ENCODE data around the gene FRMD3. TPM values are rescaled to one million over a fixed set of nuclear protein-coding genes. Genes with fewer than 3 reads are reported as not detected.

FRMD3 gene
- total RNA-seq, 4 donors from 2014 or later = 1.8 to 13.3 (median 3.3) TPM

GRCh38 chr9:83557771-83558170 lies 19.6 kb upstream of the FRMD3 start:
- H3K4me3 ChIP-seq = no peak overlapping the region
- H3K9me3 ChIP-seq = no peaks in the 10 kb centered on the region
- H3K36me3 ChIP-seq = no peaks in the 10 kb centered on the region
- H3K27me3 ChIP-seq = no peaks in the 10 kb centered on the region
- intact Hi-C loops (cut with DNase I; ENCODE audit: low total_unique reads) = no loop called here
- DNase-seq = no peak
- no peak overlapping the region for H3K27ac ChIP-seq
- no peaks in the 10 kb centered on the region for H3K4me1 ChIP-seq
- TF ChIP-seq CTCF (IDR thresholded peaks at IDR 0.05) = no peak
- no peak for TF ChIP-seq POLR2A (IDR thresholded peaks at IDR 0.05)

DNA sequence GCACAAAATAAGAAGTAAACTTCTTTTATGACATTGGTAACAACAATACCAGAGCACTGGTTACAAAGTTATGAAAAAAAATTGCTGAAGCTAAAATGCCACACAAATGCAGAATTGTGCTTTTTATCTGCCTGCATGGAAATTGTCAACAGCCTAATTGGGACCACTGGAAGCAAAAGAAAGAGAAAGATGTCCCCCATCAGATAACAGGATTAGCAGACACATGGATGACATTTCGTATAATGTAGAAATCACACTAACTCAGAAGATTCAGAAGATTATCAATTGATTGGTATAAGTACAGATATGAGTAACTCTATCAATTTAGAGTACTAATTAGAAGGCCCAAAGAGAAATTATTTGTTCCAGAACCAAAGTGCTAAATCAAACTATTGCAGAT lies 19.1 kb upstream of the FRMD3 start:
- Histone ChIP-seq H3K4me3 (no peak overlapping the region), H3K4me1 (no peaks in the 10 kb centered on the region), H3K9me3 (no peaks in the 10 kb centered on the region), H3K27ac (no peak overlapping the region), H3K36me3 (no peaks in the 10 kb centered on the region), H3K27me3 (no peaks in the 10 kb centered on the region)
- DNase-seq = no peak
- TF ChIP-seq POLR2A (IDR thresholded peaks at IDR 0.05) = no peak
- TF ChIP-seq CTCF (IDR thresholded peaks at IDR 0.05) = no peak
- intact Hi-C loops (cut with DNase I; ENCODE audit: low total_unique reads) = no loop called here

- Histone ChIP-seq H3K4me3 (no peak overlapping the region), H3K27me3 (no peaks in the 10 kb centered on the region), H3K4me1 (no peaks in the 10 kb centered on the region), H3K36me3 (no peaks in the 10 kb centered on the region), H3K9me3 (no peaks in the 10 kb centered on the region), H3K27ac (no peak overlapping the region)
- intact Hi-C loops (cut with DNase I; ENCODE audit: low total_unique reads) = no loop called here
- no peak for TF ChIP-seq POLR2A (IDR thresholded peaks at IDR 0.05)
- TF ChIP-seq CTCF (IDR thresholded peaks at IDR 0.05) = no peak
- no peak for DNase-seq
Measured at GRCh38 chr9:83554278-83554677, 16.1 kb upstream of the FRMD3 start.

DNA sequence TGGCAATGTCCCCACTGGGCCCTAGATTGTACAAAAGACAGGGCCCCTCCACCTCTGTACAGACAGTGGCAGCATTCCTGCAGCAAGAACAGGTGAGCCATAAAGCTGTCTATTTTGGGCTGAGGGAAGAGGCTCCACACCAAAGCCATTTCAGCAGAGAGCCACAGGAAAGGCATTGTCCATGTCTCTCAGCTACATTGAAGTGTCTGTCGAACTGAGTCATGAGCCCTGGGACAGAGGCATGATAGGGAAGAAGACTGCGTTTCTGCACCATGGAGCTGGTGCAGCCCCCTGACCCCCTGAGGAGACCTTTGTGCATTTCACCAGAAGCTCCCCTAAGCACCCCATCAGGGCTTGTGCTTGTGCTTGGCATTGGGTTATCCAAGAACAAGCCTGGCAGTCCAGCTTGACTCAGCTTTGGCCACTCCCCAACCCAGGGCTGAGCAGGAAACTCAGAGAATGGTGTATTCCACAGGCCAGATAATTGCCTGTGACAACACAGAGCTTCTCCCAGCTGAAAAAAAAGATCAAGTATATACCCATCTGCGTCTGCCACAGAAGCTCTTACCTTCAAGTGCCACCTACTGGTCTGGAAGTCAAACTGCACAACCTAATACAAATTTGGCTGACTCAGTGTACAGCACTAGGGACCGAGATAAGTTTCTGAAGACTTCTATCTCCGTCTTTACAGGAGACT lies 5.9 kb upstream of the FRMD3 start:
- Histone ChIP-seq H3K27ac (no peak overlapping the region), H3K4me3 (no peak overlapping the region), H3K36me3 (no peaks in the 10 kb centered on the region), H3K27me3 (no peaks in the 10 kb centered on the region), H3K9me3 (peaks cover 0 to 13% of the 10 kb centered on the region in 2 donors), H3K4me1 (no peaks in the 10 kb centered on the region)
- TF ChIP-seq CTCF (IDR thresholded peaks at IDR 0.05) (peak; percentile 29 to 66 (median 55)), POLR2A (IDR thresholded peaks at IDR 0.05) (no peak)
- intact Hi-C loops (cut with DNase I; ENCODE audit: low total_unique reads) = no loop called here
- DNase-seq = peak in 1 of 2 donors; percentile 38

DNA sequence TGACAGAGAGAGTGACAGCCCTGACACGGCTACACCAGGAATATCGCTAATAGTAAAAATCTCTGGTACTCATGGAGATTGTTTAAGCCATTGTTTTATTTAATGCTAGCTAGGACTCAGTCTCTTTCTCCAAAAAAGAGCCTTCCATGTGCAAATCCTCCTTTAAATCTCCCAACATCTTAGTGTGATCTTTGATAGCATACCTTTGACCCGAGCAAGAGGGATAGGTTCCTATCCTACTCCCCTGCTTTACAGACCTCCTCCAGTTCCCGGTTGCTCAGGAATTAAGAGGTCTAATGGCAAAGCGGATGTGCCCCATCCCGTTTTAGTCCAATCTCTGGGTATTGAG lies 663 bp upstream of the FRMD3 start:
- H3K9me3 ChIP-seq = no peaks in the 10 kb centered on the region
- TF ChIP-seq POLR2A (IDR thresholded peaks at IDR 0.05) = no peak
- TF ChIP-seq CTCF (IDR thresholded peaks at IDR 0.05) = peak in 1 of 4 experiments; percentile 1
- intact Hi-C loops (cut with DNase I; ENCODE audit: low total_unique reads) = no loop called here
- no peaks in the 10 kb centered on the region for H3K36me3 ChIP-seq
- H3K27me3 ChIP-seq = no peaks in the 10 kb centered on the region
- peak overlapping the region; percentile 51 to 61 for H3K27ac ChIP-seq
- H3K4me1 ChIP-seq = peaks cover 0 to 5% of the 10 kb centered on the region in 2 donors
- H3K4me3 ChIP-seq = peak overlapping the region in 1 of 2 donors; percentile 47
- DNase-seq = no peak
